Activated CD4-positive, CD25-positive, alpha-beta regulatory T cell (primary cell): Measurements from ENCODE around the gene MAPK14.
"Not testable (repeated sequence)": the region's sequence is repeated elsewhere in the genome, so short reads cannot be mapped to it uniquely, and the experiment has no call there.

Experiments
- DNase-seq, 4 experiments: peaks; one replicate each; lab custom pipeline; 2025; lab: John Stamatoyannopoulos, UW

Gene MAPK14

DNA sequence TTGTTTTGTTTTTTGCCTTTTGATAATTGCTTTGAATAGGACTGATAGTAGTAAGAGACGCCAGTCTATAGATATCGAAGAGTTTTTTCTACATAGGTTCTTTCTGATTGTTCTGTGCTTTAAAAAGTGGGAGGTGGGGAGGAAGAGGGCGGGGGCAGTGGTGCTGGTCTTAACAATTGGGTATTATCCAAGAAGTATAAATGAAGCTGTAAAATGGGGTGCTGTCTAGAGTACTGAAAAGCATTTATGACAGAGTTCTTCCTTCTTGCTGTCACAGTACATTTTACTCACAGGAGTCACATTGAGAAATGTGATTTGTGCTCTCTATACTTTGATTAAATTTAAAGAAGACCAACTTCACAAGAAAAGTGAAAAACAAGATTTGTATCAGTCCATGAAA is 41.0 kb downstream of the MAPK14 start:
- no peak for DNase-seq

DNA sequence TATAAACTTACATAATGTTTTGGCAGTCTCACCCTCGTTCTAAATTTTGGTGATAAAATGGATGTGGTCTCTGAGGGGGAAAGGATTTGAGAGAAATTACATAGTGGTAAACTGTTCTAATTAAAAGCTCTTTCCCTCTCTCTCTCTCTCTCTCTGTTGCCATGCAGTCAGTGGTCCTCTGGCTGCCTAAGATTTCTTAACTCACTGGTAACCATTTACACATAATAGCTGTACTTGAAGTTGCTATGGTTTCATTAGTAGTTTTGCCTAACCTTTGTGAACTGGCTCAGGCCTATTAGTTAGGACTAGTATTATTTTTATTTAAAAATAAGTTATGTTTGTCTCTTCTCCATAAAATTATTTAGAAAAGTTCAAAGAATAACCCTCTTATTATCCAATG is 42.0 kb downstream of the MAPK14 start:
- DNase-seq, result no peak

DNA sequence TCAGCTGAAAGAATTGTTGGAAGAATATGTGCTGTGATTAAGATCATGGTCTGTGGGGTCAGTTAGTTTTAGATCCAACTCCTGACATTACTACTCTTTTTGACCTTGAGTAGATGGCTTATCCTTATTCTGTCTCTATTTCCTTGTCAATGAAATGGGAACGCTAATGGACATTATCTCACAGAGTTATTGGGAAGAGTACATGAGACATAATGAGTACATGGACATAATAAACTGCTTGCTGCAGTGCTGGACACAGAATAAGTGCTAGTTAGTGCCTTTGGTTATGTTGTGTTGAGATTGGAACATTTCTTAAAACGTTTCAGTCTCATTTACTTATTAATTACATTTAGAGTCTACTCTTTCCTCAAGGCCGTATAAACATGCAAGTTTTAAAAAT is 42.6 kb downstream of the MAPK14 start:
- no peak for DNase-seq

DNA sequence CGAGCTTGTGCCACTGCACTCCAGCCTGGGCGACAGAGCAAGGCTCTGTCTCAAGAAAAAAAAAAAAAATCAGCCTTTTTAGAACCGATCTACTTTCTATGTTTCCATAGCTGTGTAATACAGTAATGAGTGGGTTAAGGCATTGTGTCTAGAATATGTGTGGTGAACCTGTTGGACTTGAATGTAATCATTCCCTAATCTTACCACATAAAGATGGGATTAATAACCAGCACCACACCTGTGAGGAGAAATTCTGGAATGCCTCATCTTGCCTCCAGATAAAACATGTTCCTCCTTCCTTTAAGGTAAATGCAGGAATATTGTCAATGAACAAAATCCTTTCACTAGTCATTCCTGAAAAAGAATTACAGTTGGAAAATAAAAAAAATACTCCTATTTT is 43.7 kb downstream of the MAPK14 start:
- no peak for DNase-seq

DNA sequence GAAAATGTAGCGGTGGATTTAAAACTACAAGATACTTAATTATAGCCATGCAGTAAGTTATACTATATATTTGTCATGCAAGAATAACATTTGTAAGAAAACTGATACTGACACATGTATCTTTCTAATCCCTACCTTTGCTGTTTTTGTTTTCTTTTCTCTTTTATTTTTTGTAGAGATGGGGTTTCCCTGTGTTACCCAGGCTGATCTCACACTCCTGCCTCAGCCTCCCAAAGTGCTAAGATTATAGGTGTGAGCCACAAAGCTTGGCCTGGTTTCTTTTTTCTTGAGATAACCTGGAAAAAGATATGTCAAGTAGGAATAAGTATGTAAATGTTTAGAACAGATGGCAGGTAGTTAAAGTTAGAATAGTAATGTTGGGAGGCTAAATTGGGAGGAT is 44.1 kb downstream of the MAPK14 start:
- DNase-seq, result no peak

DNA sequence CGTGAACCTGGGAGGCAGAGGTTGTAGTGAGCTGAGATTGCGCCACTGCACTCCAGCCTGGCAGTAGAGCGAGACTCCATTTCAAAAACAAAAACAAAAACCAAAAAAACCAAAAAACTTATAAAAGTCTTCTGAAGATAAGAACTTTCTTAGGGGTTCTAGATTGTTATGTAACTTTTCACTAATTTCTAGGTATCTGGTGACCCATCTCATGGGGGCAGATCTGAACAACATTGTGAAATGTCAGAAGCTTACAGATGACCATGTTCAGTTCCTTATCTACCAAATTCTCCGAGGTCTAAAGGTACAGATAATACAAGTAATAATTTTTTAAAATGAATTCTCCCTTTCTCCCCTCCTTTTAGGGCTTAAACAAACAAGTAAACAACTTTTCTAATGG is 45.1 kb downstream of the MAPK14 start:
- DNase-seq, result no peak

DNA sequence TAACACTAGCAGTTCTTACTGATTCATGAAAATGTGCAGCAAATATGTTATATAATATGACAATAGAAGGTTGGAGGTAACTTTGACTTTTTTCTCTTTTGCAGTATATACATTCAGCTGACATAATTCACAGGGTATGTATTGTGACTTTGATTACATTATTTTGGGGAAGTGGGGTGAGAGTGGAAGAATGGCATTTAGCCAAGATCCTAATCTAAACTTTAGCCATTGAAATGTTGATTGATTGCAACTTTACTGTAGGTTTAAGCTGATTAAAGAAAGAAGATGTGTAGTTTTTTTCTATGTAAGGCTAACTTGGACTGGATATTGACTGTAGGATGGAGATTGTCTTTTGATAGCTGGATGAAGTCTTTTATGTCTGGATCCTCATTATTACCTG is 46.0 kb downstream of the MAPK14 start:
- no peak for DNase-seq

DNA sequence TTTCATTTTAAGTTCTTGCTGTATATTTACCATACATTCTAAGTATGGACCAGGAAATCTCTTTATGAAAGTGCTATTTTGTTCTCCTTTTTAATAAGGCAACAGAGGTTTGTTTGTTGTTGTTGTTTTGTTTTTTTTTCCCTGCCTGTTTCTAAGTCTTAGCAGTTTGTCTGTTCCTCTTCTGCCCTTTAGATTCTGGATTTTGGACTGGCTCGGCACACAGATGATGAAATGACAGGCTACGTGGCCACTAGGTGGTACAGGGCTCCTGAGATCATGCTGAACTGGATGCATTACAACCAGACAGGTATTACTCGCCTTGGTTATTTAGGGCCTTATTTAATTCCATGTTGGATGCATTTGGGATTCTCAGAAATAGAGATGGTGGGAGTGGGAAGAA is 48.0 kb downstream of the MAPK14 start:
- no peak for DNase-seq

DNA sequence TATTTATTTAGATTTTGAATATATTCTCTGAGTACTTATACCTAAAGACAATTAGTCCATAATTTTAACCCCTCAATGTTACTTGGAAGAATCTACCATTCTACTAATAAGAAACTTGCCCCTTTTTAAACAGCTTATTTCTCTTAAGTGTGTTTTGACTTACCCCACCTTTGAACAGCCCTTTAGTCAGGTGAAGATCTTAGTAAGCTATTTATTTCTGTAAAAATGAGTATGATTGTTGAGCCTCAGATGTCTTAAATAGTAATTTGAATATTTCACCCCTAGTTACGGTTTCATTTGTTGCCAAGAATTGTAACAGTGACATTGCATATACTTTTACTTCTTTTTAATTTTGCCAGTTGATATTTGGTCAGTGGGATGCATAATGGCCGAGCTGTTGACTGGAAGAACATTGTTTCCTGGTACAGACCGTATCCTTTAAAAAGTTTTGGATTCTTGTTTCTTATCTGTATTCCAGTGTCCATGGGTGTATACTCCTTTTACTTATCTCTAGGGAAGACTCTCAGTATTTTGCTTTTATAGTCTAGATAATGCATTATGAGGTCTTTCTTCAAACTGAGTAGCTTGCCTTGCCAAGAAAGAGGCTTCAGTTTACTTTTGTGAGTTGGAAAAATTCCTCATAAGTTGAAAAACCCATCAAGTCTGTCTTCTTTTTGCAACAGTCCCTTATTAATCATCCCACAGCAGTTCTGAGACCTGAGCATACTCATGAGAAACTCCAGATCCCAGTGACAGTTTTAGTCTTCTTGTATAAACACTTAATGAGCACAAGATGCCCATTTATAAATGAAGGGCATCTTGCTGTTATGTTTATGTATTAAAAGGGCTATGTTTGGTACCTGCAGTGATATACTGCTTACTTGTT is 48.8 kb downstream of the MAPK14 start:
- no peak for DNase-seq

DNA sequence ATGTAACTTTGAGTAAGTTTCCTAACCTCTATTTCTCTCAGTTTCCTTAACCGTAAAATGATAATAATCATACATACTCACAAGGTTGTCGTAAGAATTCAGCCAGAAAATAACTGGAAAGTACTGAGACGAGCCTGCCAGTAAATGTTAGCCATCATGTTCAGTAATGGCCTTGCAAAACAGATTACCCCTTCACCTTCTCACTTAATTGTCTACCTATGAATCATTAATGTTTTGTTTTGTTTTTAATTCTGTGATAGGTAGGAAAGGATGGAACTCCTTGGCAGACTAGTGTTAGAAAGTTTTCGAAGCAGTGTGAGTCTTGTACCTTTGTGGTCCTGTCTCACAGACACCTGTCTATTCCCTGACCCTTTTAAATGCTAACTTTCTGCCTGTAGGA is 50.6 kb downstream of the MAPK14 start:
- DNase-seq, result no peak

DNA sequence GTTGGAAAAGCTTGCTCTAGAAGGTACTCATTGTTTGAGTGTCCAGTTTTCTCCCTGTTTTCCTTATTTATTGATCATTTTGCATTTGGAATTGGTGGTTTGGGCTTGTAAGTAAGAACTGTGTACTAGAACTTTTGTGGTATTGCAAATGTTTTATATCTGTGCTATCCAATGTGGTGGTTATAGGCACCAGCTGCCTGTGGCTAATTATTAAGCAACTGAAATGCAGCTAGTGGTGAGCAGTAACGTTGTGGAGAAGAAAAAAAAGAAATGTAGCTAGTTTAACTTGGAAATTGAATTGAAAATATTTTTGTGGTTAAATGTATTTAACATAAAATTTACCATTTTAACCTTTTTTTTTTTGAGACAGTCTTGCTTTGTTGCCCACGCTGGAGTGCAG is 52.0 kb downstream of the MAPK14 start:
- DNase-seq, result no peak

DNA sequence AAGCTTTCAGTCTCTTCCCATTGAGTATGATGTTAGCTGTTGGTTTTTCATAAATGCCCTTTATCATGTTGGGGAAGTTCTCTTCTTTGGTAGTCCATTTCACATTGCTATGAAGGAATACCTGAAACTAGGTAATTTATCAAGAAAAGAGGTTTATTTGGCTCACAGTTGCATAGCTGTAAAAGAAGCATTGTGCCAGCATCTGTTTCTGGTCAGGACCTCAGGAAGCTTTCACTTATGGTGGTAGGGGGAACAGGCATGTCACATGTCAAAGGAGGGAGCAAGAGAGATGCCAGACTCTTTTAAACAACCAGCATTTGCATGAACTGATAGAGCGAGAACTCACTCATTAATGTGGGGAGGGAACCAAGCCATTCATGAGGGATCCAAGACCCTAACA is 54.7 kb downstream of the MAPK14 start:
- DNase-seq, result no peak

DNA sequence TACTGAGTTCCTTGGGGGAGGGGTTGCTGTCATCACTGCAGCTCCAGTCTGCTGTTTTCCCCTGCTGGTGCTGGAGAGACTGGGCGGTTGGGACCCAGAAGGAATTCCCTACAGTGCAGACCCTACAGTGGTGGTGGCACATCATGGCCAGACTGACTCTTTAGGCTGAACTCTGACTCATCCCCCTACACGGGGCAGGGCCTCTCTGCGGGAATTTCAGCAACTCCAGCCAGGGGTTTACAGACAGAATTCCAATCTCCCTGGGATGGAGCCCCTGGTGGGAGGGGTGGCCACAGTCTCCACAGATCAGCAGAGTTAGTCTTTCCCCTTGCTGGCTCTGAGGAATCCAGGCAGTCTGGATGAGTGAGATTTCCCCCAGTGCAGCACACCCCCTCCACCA is 55.8 kb downstream of the MAPK14 start:
- DNase-seq, result no peak

DNA sequence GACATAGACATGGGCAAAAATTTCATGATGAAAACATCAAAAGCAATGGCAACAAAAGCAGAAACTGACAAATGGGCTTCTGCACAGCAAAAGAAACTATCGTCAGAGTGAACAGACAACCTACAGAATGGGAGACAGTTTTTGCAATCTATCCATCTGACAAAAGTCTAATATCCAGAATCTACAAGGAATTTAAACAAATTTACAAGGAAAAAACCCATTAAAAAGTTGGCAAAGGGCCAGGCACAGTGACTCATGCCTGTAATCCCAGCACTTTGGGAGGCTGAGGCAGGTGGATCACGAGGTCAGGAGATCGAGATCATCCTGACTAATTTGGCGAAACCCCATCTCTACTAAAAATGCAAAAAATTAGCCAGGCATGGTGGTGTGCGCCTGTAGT is 60.6 kb downstream of the MAPK14 start:
- DNase-seq, result not testable (repeated sequence)

DNA sequence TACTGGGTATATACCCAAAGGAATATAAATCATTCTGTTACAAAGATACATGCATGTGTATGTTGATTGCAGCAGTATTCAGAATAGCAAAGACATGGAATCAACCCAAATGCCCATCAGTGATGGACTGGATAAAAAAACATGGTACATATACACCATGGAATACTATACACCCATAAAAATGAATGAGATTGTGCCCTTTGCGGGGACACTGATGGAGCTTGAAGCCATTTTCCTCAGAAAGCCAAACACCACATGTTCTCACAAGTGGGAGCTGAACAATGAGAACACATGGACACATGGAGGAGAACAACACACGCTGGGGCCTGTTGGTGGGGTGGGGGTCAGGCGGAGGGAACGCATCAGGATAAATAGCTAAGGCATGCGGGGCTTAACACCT is 61.4 kb downstream of the MAPK14 start:
- no peak for DNase-seq

DNA sequence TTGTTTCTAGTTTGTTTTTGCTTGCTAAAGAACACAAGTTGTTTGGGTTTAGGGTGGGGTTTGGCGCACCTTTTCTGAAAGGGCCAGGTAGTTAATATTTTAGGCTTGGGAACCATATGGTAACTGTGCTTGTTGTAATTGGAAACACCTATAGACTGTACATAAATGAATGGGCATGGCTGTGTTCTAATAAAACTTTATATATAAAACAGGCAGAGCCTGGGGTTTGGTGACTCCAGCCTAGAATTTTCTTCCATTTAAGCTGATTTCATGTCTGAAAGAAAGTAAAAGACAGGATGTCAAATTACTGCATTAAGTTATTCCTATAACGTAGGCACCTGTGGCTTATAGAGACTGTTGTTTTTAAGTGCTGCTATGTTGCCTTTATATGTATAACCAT is 66.6 kb downstream of the MAPK14 start:
- DNase-seq, result no peak

DNA sequence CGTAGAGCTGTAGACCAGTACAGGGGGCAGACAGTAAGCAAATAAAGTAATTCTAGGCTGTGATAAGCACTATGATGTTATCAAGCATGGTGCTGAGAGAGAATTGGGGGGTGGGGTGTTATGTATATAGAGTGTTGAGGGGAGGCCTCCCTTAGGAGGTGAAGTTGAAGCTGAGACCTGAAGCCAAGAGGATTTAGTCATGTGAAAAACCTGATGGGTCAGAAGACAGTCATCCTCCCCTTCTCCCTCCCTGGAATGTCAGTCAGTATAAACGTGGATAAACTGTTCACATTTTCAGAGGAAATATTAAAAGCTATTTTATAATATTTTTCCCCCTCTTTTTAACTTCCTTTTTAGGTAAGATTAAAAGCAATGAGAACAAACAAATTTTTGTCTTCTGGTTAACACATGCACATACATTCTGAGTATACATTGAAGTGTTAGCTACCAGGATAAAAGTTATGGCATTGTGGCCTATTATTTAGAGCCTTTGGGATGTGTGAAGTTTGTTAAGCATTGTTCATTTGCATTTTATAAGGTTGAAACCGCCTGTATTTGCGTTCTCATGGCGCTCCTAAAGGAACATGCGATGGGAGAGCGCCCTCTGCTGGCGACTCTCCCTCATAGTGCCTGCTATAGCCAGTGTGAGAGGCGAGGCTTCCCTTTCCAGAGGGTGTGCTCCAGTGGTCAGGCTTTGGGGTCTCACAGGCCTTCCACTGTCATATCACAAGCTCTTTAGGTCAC is 67.3 kb downstream of the MAPK14 start:
- DNase-seq, result peak; percentile 49 to 71 (median 62)

DNA sequence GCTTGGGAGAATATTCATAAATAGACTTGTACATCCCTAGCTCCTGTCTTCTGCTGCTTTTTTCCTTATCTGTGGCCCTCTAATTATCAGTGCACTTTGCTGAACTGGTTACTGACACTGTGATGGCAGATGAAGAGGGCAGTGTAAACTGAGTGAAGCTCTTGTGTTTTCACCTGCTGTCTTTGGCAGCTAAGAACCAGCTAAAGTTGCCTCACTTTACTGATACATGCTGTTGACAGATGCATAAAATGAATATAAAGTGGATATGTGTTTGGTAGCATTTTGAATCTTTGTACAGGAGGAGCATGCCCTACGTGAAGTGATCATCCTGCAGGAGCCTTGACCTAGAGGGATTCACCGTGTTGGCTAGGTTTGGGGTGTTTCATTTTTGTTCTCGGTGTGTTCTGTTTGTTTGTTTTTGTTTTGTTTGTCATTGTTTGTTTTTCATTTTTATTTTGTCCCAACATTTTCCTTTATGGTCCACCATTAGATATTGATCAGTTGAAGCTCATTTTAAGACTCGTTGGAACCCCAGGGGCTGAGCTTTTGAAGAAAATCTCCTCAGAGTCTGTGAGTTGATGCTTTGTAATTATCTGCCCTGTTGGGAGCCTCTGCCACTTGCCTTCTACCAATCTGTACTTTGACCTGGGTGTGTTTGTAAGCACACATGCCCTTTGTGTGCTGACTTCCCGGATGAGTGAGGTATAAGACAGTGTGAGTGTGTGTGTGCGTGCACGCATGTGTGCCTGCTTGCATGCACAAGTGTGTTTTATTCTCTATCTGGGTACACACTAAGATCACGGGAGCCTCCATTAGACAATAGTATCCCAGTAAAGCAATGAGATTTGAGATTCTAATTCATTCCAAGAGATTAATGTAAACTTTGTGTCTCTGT is 68.1 kb downstream of the MAPK14 start:
- DNase-seq, result no peak

DNA sequence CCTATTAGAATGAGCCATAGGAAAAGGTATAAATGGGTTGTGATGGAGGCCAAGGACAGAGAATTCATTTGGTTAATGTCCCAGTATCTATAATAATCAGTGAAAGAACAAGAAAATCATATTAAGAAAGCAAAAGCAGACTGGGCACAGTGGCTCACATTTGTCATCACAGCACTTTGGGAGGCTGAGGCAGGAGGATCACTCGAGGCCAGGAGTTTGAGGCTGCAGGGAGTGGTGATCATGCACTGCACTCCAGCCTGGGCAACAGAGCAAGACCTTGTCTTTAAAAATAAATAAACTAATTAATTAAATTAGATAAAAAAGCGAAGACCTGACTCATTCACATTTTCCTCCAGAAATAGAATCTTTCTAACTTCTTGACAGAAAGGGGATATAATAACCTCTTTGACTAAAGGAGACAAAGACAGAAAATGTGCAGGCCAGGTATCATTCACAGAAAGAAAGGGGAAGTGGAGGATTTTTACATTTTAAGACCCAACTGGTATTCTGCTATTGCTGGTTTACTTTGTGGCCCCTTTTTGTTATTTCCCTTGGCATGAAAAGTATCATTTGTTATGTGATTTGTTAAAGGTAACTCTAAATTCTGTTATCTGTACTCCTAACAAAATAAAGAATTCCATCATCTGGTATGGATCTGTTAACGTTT is 70.8 kb downstream of the MAPK14 start:
- no peak for DNase-seq

DNA sequence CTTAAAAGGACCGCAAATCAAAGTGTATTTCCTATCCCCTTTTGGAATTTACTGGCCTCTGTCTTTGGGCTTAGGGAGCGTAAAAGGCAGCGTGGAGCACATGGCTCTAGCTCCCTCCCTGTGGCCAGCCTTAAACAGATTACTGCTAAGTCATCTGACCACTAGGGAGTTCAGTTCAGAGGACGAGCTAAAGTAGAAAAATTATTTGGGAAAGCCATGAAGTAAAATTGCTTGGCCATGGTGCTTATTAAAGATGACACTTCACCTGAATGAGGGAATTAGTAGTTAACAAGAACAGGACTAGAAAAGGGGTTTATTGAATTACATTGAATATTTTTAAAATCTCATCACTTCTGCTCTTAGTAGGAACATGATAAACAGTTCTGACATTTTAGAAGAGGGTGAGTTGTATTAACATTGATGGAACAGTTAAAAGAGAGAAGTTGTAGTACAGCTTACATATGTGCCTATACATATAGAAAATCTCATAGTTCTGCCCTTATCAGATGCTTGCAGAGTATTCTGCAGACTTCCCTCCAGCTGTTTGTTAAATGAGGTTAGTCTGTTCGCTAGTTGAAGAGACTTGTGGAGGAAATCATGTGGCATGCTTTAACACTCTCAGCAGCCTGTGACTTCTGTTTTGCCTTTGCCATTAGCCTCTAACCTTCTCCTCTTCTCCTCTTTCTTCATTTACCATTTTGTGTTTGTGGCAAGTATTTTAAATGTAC is 71.5 kb downstream of the MAPK14 start:
- no peak for DNase-seq

DNA sequence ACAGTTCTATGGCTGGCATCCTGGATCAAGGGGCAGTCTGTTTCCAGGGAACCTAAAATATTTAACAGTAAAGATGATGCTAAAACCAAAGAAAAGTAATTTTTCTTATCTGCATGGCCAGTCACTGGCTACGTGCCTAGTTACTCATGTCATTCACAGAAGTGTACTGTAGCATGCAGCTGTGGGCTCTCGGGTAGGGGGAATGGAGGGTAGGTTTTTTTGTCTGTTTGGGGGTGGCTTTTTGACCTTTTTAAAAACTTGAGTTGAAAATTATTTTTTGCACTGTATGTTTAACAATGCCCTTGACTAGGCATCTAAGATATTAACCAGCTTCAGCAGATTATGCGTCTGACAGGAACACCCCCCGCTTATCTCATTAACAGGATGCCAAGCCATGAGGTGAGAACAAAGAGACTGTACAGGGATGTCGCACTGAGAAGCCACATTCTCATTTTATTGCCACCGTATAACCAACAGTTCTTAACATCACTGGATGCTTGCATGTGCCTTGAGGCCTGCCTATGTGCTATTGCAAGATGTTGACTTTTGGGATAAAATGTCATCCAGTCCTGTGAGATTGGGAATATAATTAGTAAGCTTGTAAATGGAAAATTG is 72.4 kb downstream of the MAPK14 start:
- peak in 1 of 4 experiments; percentile 18 for DNase-seq
